Endothelial cell of umbilical vein (primary cell): ENCODE measurements around the gene ATP9B. TPM values are rescaled to one million over a fixed set of nuclear protein-coding genes. Genes with fewer than 3 reads are reported as not detected.

Experiments used
- BruUV-seq: library from RNA; stranded (reverse); fragments of 400-500 nt; replicated peaks from 2 replicates; lab custom pipeline; 2021; lab: Mats Ljungman, UMichigan
- CTCF ChIA-PET: fragments of 300-600, 350-600 bp; sonication (Branson Sonifier 250); formaldehyde crosslinking; loops from one replicate; lab custom pipeline; 2021; ENCODE audit warnings: antibody characterized with exemption, inconsistent platforms; lab: Charles Lee
- POLR2A ChIA-PET: fragments of 300-600, 350-600 bp; sonication (Branson Sonifier 250); formaldehyde crosslinking; loops from one replicate; lab custom pipeline; 2021; ENCODE audit warnings: antibody characterized with exemption, inconsistent platforms; lab: Charles Lee
- DNase-seq: peaks from one replicate; pipeline ENCODE4 v3.0.0-alpha.2; 2011; ENCODE audit warnings: low read depth, low spot score
- FAIRE-seq: peaks from 2 replicates; lab custom pipeline; 2011; peaks lifted over from hg19 to GRCh38; lab: Jason Lieb, UNC
- H2AFZ ChIP-seq: 2 replicates; pipeline ENCODE4 v1.6.0; 2012; ENCODE audit warnings: low read depth, low read length, control low read depth, inconsistent platforms
- H3K27ac ChIP-seq: 2 replicates; pipeline ENCODE4 v1.5.1; 2011; ENCODE audit warnings: low read depth, mild to moderate bottlenecking, control low read depth, low read length, moderate library complexity; ENCODE audit not compliant: insufficient read depth
- H3K27me3 ChIP-seq, 2 experiments: 2 replicates each; pipeline versions ENCODE4 v1.6.0 to v1.6.1; 2011; ENCODE audit warnings: low read length in 2 of 2, mixed read lengths in 1 of 2; ENCODE audit not compliant: control insufficient read depth in 2 of 2, insufficient read depth in 2 of 2
- H3K36me3 ChIP-seq, 2 experiments: 2 replicates in 1 of 2; 3 replicates in 1 of 2; pipeline ENCODE4 v1.5.1; 2011; ENCODE audit warnings: low read length in 2 of 2, mild to moderate bottlenecking in 1 of 2, moderate library complexity in 1 of 2; ENCODE audit not compliant: control insufficient read depth in 2 of 2, insufficient read depth in 2 of 2; ENCODE audit errors: extremely low read depth in 1 of 2
- H3K4me1 ChIP-seq: 3 replicates; pipeline ENCODE4 v1.5.1; 2011; ENCODE audit warnings: mild to moderate bottlenecking, low read length; ENCODE audit not compliant: control insufficient read depth, insufficient read depth; ENCODE audit errors: extremely low read depth
- H3K4me2 ChIP-seq: 2 replicates; pipeline ENCODE4 v1.6.1; 2011; ENCODE audit warnings: low read length, control low read depth, mixed read lengths; ENCODE audit not compliant: insufficient read depth
- H3K4me3 ChIP-seq, 3 experiments: fragments of 200-600 bp in 1 of 3; sonication (generic), shearing (Covaris generic) in 1 of 3; replicated peaks in 1 of 3; 2 replicates each; pipeline ENCODE4 v1.5.1; 2011 to 2016; ENCODE audit warnings: control low read depth in 3 of 3, low read length in 3 of 3, mild to moderate bottlenecking in 2 of 3, inconsistent platforms in 1 of 3, low read depth in 1 of 3, moderate library complexity in 1 of 3; ENCODE audit not compliant: insufficient read depth in 1 of 3
- H3K79me2 ChIP-seq: 2 replicates; pipeline ENCODE4 v1.6.0; 2012; ENCODE audit warnings: low read length, inconsistent platforms; ENCODE audit not compliant: control insufficient read depth, insufficient read depth
- H3K9ac ChIP-seq: replicated peaks from 2 replicates; pipeline ENCODE3; 2011; ENCODE audit warnings: low read length, control low read depth; ENCODE audit not compliant: insufficient read depth; ENCODE audit errors: extremely low read depth
- H3K9me1 ChIP-seq: replicated peaks from 3 replicates; pipeline ENCODE4 v1.6.0; 2011; ENCODE audit warnings: mild to moderate bottlenecking, low read length; ENCODE audit not compliant: control insufficient read depth, insufficient read depth; ENCODE audit errors: extremely low read depth
- H3K9me3 ChIP-seq: replicated peaks from 2 replicates; pipeline ENCODE4 v1.5.1; 2012; ENCODE audit warnings: low read length, inconsistent platforms; ENCODE audit not compliant: control insufficient read depth, insufficient read depth
- H4K20me1 ChIP-seq: replicated peaks from 2 replicates; pipeline ENCODE3; 2011; ENCODE audit warnings: mild to moderate bottlenecking, low read length; ENCODE audit not compliant: control insufficient read depth, insufficient read depth; ENCODE audit errors: extremely low read depth
- FOS ChIP-seq: IDR thresholded peaks from 2 replicates; pipeline ENCODE4 v1.6.1; 2011; ENCODE audit warnings: mild to moderate bottlenecking, low read length, moderate library complexity, borderline replicate concordance; ENCODE audit not compliant: insufficient read depth
- GATA2 ChIP-seq: IDR thresholded peaks from 2 replicates; pipeline ENCODE4 v1.7.0; 2011; ENCODE audit warnings: low read depth, mild to moderate bottlenecking, moderate library complexity, mixed read lengths, low read length; ENCODE audit not compliant: insufficient read length, insufficient read depth
- dilution Hi-C: fragments of 300-500 bp; cut with MboI; formaldehyde crosslinking; loops from one replicate; pipeline ENCODE4 v1.15.0; 2019; ENCODE audit warnings: low sequenced_read_pairs; ENCODE audit not compliant: extremely low pct_ligation_motif_present
- intact Hi-C: fragments of 100-400 bp; cut with micrococcal nuclease; formaldehyde crosslinking; loops from one replicate; pipeline ENCODE4 v1.10.0; 2022
- polyA plus RNA-seq, 4 experiments: library from polyadenylated mRNA; depleted of rRNA in 3 of 4; stranded (reverse) in 3 of 4; unstranded in 1 of 4; fragments of >200 nt; gene quantifications; 2 replicates each; pipeline versions ENCODE4 v1.2.1 to v1.2.3, GENCODE V29; 2011 to 2012; ENCODE audit warnings: missing spikeins in 1 of 4
- total RNA-seq: library from RNA; stranded (reverse); gene quantifications from 2 replicates; pipeline ENCODE4 v1.2.3, GENCODE V29; 2021
- TF ChIP-seq, protein P1 (sequence below): IDR thresholded peaks from 2 replicates; pipeline ENCODE4 v1.6.1; 2011; ENCODE audit not compliant: insufficient read depth, insufficient read length
- TF ChIP-seq, protein P2 (sequence below), 2 donors: IDR thresholded peaks; 1 replicate in 1 of 2; 2 replicates in 1 of 2; pipeline ENCODE4 v1.5.1; 2011; ENCODE audit warnings: low read length in 2 of 2, mild to moderate bottlenecking in 2 of 2, moderate library complexity in 2 of 2, control low read depth in 1 of 2, inconsistent platforms in 1 of 2, low read depth in 1 of 2; ENCODE audit not compliant: insufficient read depth in 1 of 2; ENCODE audit errors: extremely low read depth in 1 of 2

ATP9B gene
- total and polyA plus RNA-seq, 2 donors (not counting 3 experiments of a cell fraction or from before 2014, with no cell fraction given): 14.6 to 18.2 TPM

DNA sequence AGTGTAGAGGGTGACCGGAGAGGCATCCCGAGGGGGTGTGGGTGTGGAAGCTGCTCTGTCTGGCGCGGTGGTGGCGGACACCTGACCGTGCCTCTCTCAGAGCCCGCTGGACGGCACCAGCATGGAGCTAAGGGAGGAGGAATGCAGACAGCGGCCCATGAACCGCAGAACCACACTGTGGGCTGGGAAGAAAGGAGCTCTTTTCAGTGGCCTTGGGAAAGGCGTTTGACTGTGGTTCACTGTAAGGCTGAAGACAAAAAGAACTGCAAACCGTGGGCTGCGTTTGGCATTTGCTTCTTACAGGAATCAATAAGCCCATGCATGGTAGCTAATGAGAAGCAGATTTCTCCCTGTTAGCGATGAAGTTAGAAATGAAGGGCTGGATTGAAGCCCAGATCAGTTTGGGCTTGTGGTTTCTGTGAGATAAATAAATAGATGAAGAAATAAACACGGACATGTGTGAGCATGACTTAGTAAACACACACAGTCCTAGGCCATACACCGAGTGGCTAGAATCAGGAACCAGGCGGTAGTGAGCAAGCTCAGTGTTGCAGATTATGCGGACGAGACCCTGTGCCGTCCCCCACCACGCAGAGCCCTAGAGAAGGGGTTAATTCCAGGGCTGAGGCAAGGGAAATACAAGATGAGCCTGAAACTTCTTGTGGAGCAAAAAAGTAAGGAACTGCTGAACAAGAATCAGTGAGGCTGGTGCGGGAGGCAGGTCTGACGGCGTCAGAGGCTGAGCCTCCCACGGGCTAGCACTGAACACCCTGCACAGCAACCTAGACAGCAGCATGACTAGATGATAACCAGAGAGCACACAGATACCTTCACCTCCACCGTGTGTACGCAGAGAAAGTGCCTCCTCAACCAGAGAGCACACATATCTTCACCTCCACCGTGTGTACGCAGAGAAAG, 297.2 kb downstream of the ATP9B start:
- Histone ChIP-seq H4K20me1 (no peaks in the 10 kb centered on the region), H3K27ac (no peak overlapping the region), H3K4me1 (peaks cover 9% of the 10 kb centered on the region), H3K4me2 (no peak overlapping the region), H3K9me1 (no peaks in the 10 kb centered on the region), H3K36me3 (peaks cover 0 to 4% of the 10 kb centered on the region in 2 experiments), H2AFZ (no peak overlapping the region), H3K4me3 (no peak overlapping the region), H3K27me3 (no peaks in the 10 kb centered on the region), H3K79me2 (no peaks in the 10 kb centered on the region), H3K9ac (no peak overlapping the region), H3K9me3 (no peaks in the 10 kb centered on the region)
- FAIRE-seq: no peak
- intact Hi-C loops (no loop called here), dilution Hi-C loops (no loop called here)
- no TSS peak for BruUV-seq
- ChIA-PET CTCF (no interaction called here), POLR2A (no interaction called here)
- TF ChIP-seq FOS (no peak), GATA2 (no peak)
- TF ChIP-seq, protein P1, sequence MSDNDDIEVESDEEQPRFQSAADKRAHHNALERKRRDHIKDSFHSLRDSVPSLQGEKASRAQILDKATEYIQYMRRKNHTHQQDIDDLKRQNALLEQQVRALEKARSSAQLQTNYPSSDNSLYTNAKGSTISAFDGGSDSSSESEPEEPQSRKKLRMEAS: no peak
- TF ChIP-seq, protein P2, sequence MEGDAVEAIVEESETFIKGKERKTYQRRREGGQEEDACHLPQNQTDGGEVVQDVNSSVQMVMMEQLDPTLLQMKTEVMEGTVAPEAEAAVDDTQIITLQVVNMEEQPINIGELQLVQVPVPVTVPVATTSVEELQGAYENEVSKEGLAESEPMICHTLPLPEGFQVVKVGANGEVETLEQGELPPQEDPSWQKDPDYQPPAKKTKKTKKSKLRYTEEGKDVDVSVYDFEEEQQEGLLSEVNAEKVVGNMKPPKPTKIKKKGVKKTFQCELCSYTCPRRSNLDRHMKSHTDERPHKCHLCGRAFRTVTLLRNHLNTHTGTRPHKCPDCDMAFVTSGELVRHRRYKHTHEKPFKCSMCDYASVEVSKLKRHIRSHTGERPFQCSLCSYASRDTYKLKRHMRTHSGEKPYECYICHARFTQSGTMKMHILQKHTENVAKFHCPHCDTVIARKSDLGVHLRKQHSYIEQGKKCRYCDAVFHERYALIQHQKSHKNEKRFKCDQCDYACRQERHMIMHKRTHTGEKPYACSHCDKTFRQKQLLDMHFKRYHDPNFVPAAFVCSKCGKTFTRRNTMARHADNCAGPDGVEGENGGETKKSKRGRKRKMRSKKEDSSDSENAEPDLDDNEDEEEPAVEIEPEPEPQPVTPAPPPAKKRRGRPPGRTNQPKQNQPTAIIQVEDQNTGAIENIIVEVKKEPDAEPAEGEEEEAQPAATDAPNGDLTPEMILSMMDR (IDR thresholded peaks at IDR 0.05; ENCODE audit: extremely low read depth in 1 of 2, insufficient read depth in 1 of 2, low read depth in 1 of 2, low read length in 2 of 2): no peak
- DNase-seq: no peak
